ENCODE results near the gene GALNT2.

The GALNT2 gene

DNA sequence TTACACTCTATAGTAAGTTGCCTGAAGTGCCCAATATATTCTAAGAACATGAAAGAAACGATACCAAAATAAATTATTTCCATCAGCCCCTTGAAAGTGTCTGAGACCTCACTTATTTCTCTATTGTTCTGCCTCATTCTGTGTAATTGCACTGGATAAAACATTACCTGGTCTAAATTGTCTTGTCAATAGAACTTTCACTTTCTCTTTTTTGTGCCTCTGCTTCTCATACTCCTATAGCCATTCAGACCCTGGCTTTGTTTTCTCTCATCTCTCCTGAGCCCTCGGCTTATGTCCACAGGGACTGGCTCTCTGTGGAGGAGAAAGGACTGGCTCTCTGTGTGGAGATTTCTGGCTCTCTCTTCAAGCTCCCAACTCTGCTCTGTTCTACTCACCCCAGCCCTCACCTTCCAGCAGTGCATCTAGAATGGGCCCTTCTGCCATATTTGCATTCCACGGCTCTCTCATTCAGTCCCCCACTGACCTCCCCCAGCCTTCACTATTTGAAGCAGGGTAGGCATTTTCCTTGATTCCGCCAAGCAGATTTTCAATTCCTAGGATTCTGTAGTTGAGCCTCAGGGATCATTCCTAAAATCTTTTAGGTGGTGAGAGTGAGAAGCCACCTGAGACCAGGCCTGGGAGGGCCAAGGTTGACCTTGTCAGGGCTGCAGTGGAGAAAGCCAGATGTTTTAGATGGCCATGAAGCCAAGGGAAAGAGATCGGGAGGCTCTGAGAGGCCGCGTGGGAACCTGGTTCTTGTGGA is 15.9 kb upstream of the GALNT2 start:
- no peak for DNase-seq (ENCODE audit: low read depth in 1 of 2, low spot score in 1 of 2)

DNA sequence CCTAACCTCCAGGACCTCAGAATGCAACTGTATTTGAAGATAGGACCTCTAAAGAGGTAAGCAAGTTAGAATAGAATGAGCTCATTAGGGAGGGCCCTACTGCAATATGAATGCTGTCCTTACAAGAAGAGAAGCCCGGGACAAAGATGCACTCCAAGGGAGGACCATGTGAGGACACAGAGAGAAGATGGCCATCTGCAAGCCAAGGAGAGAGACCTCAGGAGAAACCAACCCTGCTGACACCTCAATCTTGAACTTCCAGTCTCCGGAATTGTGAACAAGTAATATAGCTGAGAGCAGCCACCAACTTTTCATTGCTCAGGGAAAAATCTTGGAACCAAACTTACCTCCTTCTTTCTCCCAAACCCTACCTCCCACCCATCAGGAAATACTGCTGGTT is 15.0 kb upstream of the GALNT2 start:
- no peak for DNase-seq (ENCODE audit: low read depth in 1 of 2, low spot score in 1 of 2)

DNA sequence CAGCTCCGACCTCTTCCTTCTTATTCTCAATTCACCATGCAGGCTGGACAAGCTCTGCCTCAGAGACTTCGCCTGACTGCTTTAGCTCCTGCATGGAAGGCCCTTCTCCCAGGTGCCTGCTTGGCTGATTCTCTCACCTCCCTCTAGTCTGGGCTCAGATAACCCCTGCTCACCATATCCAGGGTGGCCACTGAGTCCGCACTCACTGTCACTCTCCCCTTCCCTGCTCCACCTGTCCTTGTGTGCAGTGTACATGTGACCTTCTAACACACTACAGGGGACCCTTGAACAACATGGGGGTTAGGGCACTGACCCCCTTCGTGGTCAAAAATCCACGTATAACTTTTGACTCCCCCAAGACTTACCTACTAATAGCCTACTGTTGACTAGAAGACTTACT is 14.4 kb upstream of the GALNT2 start:
- DNase-seq (ENCODE audit: low read depth in 1 of 2, low spot score in 1 of 2): no peak

DNA sequence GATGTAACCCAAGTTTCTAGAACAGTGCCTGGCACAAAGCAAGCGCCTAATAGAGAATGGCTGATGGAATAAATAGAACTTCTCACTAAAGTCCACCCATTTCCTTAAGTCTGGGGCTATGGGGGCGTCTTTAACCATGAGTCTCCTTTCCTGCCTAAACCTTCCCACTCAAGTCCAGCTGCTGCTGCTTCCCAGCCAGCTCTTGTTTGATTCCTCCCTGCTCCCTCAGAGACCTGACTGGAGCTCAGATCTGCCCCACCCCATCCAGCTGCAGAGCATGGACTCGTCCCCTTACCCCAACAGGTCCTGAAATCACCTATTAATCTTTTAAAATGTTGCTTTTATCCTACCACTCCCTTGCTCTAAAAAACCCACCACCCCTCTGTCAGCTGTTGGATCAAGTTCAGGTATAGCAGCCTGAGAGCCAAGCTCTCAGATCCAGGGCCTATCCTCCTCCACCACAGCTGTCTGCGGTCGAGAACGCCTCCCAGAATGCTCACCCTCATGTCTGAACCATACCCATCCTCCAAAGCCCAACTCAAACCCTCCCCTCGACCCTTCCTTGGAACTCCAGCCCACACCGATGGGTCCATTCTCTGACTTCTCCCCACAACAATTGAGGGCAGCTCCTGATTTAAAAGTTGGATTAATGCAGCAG is 12.8 kb upstream of the GALNT2 start:
- no peak for DNase-seq (ENCODE audit: low read depth in 1 of 2, low spot score in 1 of 2)

DNA sequence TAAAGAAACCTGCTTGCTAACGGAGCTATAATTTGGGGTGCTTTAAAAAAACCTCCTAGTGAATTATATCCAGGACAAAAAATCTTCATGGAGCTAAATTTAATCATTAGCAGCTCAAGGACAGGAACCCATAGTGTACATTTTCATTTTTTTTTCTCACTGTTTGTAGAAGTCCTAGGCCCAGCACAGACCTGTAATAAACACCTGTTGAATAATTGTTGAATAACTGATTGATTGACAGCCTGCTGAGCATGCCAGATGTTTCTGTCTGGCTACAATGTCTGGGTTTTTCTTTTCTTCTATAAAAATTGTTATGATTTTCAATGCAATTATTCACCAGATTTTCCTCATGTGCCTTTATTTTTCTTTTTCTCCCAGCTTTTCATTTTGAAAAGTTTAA is 10.9 kb upstream of the GALNT2 start:
- DNase-seq (ENCODE audit: low read depth in 1 of 2, low spot score in 1 of 2): no peak

DNA sequence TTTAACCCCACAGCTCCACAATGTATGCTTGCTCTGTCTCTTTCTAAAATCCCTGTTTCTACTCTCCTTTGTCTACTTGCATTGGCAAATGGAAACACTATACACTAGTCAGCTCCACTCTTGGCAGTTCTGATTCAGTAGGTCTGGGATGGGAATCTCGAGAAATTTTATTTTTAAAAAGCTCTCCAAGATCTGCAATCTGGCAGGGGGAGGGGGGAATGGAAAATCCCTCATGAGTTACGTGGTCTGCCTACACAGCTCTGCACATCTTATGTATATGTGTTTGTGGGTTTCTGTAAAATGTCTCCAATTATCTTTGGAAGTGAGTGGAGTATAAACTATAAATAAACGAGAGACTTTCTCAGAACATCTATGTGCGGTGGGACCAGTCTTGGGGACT is 9.9 kb upstream of the GALNT2 start:
- no peak for DNase-seq (ENCODE audit: low read depth in 1 of 2, low spot score in 1 of 2)

DNA sequence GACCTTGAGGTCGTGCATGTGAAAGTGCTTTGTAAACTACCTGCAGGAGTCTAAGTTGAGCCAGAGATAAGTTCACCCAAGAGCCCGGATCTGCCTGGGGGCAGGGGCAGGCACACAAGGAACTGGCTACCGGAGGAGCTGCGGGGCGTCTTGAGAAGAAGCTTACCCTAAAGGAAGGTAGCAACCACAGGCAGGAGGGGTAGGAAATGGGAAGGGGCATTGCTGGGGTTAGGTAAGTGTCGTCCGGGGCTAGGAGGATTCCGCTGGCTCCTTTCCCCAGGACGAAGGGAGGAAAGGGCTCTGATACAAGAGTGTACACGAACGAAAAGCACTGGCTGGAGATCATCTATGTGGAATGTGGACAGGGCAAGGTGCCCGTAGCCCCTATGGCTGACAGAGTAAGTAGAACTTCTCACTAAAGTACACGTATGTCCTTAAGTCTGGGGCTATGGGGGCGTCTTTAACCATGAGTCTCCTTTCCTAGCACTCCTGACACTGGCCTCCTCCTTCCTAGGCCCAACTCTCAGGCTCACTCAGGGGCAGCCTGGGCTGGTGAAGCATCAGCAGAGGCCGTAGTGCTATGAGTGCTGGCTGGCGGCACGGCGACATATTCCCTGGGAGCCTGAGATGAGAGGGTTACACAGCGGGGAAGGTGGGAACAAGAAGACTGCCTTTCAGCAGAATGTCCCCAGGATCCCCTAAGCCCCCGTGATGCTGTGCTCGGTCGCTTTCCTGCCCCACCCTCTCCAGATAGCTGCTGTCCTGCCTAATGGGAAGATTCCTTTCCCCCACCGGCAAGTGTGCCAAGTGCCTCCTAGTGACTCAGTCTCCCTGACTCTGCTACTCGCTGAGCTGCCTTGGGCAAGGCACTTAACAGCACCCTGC is 9.1 kb upstream of the GALNT2 start:
- no peak for DNase-seq (ENCODE audit: low read depth in 1 of 2, low spot score in 1 of 2)

DNA sequence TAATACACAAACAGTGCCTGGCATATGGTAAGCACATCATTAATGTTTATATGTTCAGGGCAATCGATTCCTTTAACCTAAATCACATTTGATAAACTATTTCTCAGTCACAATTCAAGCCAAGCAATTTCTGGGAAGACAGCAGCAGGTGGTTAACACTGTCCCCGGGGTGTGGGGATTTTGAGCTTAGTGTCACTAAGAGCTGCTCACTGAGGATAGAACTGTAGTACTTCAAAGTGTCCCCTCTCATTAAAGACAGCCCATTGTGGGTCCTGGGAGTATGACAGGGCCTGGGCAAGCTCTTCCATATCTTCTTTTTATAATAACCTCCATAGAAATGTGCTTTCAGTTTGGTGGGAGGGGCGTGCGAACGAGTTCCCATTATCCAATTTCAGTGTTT is 8.4 kb upstream of the GALNT2 start:
- no peak for DNase-seq (ENCODE audit: low read depth in 1 of 2, low spot score in 1 of 2)

DNA sequence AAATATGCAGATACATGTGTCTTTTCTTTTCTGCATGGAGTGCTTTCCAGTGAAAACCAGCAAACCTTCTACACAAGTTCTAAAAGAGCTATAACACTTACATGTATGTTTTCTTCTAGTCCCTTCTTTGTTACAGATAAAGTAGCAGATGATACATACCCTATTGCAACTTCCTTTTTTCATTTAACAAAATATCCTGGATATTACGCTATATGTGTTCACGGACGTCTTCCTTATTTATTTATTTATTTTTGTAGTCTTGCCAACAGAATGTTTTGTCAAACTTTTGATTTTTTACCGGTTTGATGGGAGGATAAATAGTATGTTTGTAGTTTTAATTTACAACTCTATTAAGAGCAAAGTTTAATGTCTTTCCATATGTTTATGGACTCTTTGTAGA is 5.2 kb upstream of the GALNT2 start:
- DNase-seq (ENCODE audit: low read depth in 1 of 2, low spot score in 1 of 2): no peak

DNA sequence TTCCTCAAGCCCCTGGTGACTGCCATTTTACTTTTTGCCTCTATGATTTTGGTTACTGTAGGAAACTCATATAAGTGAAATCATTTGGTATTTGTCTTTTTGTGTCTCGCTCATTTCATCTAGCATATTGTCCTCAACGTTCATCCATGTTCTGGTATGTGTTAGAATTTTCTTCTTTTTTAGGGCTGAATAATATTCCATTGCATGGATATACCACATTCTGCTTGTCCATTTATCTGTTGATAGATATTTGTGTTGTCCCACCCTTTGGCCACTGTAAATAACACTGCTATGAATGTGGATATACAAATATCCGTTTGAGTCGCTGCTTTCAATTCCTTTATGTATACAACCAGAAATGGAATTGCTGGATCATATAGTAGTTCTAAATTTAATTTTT is 4.5 kb upstream of the GALNT2 start:
- no peak for DNase-seq (ENCODE audit: low read depth in 1 of 2, low spot score in 1 of 2)

DNA sequence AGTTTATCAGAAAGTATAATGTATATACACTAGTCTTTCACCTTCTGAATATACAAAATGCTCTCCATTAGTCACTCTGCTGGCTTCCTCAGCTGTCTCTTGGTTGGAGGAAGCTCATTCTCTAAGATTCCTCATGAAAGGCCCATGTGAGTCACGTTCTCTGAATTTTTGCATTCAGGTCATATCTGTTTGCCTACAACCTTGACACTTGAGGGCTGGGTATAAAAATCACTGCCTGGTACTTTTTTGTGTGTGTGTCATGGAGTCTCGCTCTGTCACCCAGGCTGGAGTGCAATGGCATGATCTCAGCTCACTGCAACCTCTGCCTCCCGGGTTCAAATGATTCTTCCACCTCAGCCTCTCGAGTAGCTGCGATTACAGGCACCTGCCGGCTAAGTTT is 2.8 kb upstream of the GALNT2 start:
- no peak for DNase-seq (ENCODE audit: low read depth in 1 of 2, low spot score in 1 of 2)

DNA sequence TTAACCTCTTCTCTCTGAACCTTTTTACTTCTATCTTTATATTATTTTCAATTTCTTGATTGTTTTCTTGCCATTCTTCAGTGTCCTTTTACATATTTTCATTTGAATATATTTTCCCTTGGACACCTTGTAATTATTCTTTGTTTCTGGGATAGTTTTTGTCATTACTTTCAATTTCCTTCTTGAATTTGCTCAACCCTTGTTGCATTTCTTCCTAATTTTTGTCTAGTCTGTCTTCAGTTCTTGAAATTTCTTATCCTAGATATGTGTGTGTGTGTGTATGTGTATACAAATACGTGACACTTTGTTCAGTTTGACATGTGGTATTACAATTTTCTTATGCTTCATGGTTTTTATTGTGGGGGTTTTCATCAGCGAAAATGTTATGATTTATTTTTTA is 1.9 kb upstream of the GALNT2 start:
- DNase-seq (ENCODE audit: low read depth in 1 of 2, low spot score in 1 of 2): no peak

DNA sequence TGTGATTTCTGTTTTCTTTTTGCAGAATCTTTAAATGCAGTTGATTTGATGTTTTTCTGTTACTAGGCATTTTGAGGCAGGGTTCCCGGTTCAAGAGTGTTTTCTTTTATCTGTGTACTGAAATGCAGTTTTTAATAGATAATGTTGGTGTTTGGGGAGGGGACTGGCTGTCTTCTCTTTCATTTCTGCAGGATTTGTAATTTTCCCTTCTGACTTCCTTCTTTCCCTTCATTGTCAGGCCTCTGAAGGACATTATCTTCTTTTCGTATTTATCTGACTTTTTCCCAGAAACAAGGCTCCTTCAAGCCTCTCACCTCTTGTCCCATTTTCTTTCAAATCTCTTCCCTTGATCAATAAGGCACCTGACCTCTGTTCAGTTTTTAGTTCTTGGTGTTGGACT is 1.5 kb upstream of the GALNT2 start:
- DNase-seq (ENCODE audit: low read depth in 1 of 2, low spot score in 1 of 2): no peak

DNA sequence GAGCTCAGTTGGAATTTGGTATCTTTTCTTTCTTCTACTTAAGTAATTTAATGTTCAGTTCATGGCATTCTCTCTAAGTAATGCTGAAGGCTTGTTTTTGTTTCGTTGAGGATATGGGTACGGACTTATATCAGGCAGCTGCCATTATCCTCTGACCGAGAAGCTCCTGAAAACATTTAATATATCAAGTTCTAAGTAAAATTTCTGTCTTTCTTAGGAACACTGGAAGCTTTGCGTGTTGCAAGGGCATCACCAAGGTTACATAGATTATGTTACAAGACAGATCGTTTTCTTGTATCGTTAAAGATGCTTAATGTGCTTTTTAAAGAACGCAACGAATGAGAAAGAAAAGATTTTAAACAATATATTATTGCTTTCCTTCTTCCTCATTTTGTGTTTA is 1.0 kb upstream of the GALNT2 start:
- DNase-seq (ENCODE audit: low read depth in 1 of 2, low spot score in 1 of 2): no peak

DNA sequence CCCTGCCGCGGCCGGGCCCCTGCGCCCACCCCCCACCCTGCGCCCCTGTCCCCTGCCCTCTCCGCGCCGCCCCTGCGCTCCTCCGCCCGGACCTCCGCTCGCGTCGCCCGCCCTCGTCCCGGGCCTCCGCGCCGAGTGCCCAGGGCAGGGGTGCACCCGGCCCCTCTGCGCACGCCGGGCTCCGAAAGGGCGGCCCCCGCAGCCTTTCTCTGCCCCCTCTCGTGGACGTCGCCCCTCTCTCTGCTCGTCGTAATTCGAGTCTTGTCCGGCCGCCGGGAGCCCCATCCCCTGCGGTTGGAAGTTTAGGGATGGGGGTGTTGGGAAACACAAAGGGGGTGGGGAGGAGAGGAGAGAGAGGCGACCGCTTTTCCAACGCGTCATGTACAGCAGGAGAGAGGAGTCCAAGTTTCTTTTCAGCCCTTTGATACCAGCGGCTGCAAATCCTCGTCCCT is 407 bp downstream of the GALNT2 start:
- no peak for DNase-seq (ENCODE audit: low read depth in 1 of 2, low spot score in 1 of 2)

DNA sequence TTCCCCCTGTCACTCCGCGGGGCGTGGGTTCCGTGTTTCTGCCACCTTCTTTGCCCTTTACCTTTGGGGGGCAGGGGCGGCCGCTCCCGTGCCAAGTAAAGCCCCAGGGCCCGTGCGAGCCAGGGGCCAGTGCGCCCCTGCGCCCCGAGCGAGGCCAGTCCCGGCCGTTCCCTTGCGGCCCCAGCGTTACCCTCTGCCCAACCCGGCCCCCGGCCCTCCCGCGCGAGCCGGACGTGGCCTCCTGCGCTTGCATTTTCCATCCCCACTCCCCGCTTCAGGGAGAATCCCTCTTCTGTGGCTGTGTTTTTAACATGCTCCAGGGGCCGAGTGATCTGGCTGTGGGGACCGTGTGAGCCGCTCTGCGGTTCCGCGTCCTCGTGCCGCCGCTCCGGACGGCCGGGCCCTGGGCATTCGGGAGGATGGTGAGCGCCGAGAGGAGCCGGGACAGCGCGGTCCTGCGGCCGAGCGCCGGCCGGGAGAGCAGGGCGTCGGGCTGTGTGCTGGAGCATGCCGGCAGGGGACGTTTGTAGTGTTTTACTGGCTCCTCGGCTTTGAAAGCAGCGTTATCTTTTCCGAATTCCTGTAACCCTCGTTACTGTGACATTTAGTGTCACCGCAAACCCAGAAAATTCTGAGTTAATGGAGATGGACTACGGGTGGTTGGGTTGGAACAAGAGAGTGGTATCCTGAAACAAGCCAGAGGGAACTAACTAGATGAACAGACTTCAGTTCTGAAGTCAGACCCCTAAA is 1.0 kb downstream of the GALNT2 start:
- peak in 1 of 2 donors; percentile 4 for DNase-seq (ENCODE audit: low read depth in 1 of 2, low spot score in 1 of 2)

DNA sequence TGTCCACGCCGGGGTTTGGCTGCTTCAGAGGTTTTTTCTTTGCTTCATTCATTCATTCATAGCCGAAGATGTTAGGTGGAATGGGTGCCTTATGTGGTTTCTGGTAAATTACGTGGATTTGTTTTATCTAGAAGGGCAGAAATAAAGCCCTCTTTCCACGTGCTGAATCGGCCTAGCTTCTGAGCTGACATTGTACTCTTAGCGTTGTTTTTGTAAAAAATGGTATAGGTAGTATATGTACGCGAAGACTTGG is 1.5 kb downstream of the GALNT2 start:
- DNase-seq (ENCODE audit: low read depth in 1 of 2, low spot score in 1 of 2): no peak

DNA sequence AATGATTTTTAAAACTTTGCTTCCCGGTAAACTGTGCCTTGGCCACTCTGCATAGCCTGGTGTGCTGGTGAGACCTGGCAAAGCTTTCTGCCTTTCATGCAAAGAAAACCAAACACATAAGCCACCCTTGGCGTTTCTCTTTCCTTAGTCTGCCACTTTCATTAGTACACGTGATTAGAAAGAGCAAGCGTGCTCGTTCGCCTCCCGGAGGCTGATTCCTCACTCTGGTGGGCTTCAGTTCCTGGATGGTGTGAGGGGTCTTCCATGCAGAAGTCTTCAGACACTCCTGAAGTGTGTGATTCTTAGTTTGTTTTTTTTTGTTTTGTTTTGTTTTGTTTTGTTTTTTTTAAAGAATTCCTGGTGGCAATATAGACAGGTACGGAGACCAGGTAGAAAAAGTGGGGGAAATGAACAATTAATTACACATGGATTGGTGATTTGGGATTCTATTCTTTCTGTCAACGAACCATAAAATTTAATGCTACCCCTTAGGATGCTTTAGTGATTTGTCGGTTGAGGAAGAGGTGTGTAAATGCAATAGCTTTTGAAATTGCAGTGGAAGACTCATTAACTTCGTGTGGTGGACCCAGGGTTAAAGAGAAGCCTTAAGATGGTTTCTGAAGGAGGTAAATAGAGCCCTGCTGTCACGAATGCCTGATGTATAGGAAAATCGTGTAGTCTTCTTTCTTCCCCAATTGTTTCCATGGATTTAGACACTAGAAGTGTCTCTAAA is 2.1 kb downstream of the GALNT2 start:
- no peak for DNase-seq (ENCODE audit: low read depth in 1 of 2, low spot score in 1 of 2)

DNA sequence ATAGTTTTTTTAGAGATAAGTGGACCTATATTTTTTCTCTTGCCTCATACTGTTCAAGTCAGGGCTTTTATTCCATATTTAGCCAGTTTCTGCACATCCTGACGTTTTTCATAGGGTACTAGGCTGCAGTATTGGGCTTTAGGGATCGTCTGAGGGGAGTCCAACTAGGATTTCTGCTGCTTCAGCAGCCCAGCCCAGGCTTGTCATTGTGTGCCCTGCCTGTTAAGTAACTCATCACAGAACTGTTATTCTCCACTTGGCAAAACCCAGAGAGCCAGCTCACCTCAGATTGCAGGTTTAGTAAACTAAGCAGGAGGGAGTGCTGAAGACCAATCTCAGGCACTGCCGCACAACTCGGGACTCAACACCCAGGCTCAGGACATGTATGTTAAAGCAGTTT is 2.8 kb downstream of the GALNT2 start:
- no peak for DNase-seq (ENCODE audit: low read depth in 1 of 2, low spot score in 1 of 2)

DNA sequence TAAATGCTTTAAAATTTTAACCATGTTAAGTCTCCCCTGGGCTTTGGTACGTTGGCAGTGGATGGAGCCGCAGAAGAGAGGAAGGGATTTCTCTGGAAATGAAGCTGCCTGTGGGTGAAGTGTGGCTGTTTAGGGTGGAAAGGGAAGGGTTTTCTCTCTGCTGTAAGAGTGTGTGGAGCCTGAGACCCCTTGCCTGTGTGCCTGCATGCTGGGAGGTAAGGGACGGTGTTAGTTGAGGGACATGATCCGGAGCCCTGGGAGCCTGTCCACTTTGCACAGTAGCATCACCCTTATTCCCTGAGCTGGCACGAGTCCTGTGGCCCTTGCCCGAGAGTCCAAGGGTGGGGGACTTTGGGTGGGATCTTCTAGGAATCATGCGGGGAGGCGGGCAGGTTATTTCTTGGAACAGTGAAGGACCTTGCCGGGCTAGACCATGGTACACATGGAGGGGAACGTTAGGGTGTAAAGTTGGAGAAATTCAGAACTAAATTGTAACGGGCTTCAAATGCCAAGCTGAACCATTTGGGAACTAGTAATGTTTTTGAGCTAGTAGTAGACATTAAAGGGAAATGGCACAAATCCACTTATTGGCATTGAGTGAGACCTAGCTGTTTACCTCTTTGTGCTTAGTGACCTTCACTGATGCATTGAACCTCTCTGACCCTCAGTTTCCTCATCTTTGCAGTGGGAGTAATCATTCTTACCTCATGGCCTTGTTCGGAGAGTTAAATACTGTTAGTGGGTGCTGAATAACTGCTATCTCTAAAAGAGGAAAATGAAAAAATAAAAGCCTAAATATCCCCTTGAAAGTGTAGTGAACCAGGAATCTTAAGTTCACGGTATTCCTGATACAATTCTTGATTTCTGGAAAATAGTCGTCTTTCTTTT is 3.5 kb downstream of the GALNT2 start:
- DNase-seq (ENCODE audit: low read depth in 1 of 2, low spot score in 1 of 2): no peak
